Neutrophil (primary cell): ENCODE data around the gene PET100.
A peak's percentile ranks its signal among the peaks of the same experiment; 100 is the strongest.

Source experiments
- H3K27ac ChIP-seq: fragments of 200-600 bp; sonication (generic); 2 replicates; pipeline ENCODE4 v1.5.1; 2016; ENCODE audit warnings: mild to moderate bottlenecking, moderate library complexity
- H3K27me3 ChIP-seq: fragments of 200-600 bp; sonication (generic); 2 replicates; pipeline ENCODE4 v1.6.0; 2016; ENCODE audit warnings: mild to moderate bottlenecking
- H3K36me3 ChIP-seq: fragments of 200-600 bp; sonication (generic); 2 replicates; pipeline ENCODE4 v1.5.1; 2017
- H3K4me1 ChIP-seq, 2 experiments: fragments of 200-600 bp in 1 of 2; sonication (generic) in 1 of 2; 1 replicate in 1 of 2; 2 replicates in 1 of 2; pipeline versions ENCODE4 v1.5.1 to v1.6.1; 2013 to 2016; ENCODE audit warnings: low read depth in 1 of 2, low read length in 1 of 2, mild to moderate bottlenecking in 1 of 2, moderate library complexity in 1 of 2; ENCODE audit not compliant: control insufficient read depth in 1 of 2, insufficient read depth in 1 of 2
- H3K4me3 ChIP-seq, 2 experiments: fragments of 200-600 bp in 1 of 2; sonication (generic) in 1 of 2; 1 replicate in 1 of 2; 2 replicates in 1 of 2; pipeline ENCODE4 v1.5.1; 2013 to 2016; ENCODE audit warnings: low read depth in 1 of 2, low read length in 1 of 2, mild to moderate bottlenecking in 1 of 2, moderate library complexity in 1 of 2
- H3K9me3 ChIP-seq: fragments of 200-600 bp; sonication (generic); 2 replicates; pipeline ENCODE4 v1.5.1; 2016
- CTCF ChIP-seq: fragments of 200-600 bp; sonication (generic); IDR thresholded peaks from 2 replicates; pipeline ENCODE4 v1.5.1; 2016; ENCODE audit warnings: antibody characterized with exemption

The PET100 gene

GRCh38 chr19:7668842-7669241 is 39.2 kb downstream of the PET100 start, which contains the start of gene RETN:
Gene RETN (plus strand): TSS chr19:7669049. CDS start chr19:7669327, 278 bp downstream.
- Histone ChIP-seq H3K27me3 (no peaks in the 10 kb centered on the region), H3K4me1 (peaks cover 50 to 63% of the 10 kb centered on the region in 2 experiments), H3K9me3 (no peaks in the 10 kb centered on the region), H3K4me3 (peak within 1 kb of the TSS; percentile 63 to 67), H3K27ac (peak within 1 kb of the TSS; percentile 75), H3K36me3 (no peaks in the 10 kb centered on the region)
- TF ChIP-seq CTCF = no peak

- Histone ChIP-seq H3K9me3 (no peaks in the 10 kb centered on the region), H3K4me1 (peaks cover 58 to 71% of the 10 kb centered on the region in 2 experiments), H3K4me3 (peak overlapping the region; percentile 63 to 67), H3K27me3 (no peaks in the 10 kb centered on the region), H3K27ac (peak overlapping the region; percentile 75), H3K36me3 (no peaks in the 10 kb centered on the region)
- no peak for TF ChIP-seq CTCF
These were observed 40.0 kb downstream of the PET100 start for GRCh38 chr19:7669641-7670040.

- no peaks in the 10 kb centered on the region for H3K27me3 ChIP-seq
- no peaks in the 10 kb centered on the region for H3K36me3 ChIP-seq
- peaks cover 65 to 73% of the 10 kb centered on the region in 2 experiments for H3K4me1 ChIP-seq
- H3K4me3 ChIP-seq = peak overlapping the region; percentile 63 to 67
- H3K27ac ChIP-seq = peak overlapping the region; percentile 75
- no peaks in the 10 kb centered on the region for H3K9me3 ChIP-seq
- no peak for TF ChIP-seq CTCF
These were observed 40.7 kb downstream of the PET100 start for GRCh38 chr19:7670150-7670783.

- Histone ChIP-seq H3K9me3 (no peaks in the 10 kb centered on the region), H3K4me1 (peaks cover 70 to 74% of the 10 kb centered on the region in 2 experiments), H3K27me3 (no peaks in the 10 kb centered on the region), H3K36me3 (no peaks in the 10 kb centered on the region), H3K4me3 (peak overlapping the region; percentile 63 to 67), H3K27ac (peak overlapping the region; percentile 75)
- TF ChIP-seq CTCF = no peak
These were observed 41.2 kb downstream of the PET100 start for GRCh38 chr19:7670790-7671189.

GRCh38 chr19:7672522-7672921 is 42.9 kb downstream of the PET100 start:
- Histone ChIP-seq H3K9me3 (no peaks in the 10 kb centered on the region), H3K36me3 (no peaks in the 10 kb centered on the region), H3K4me1 (peaks cover 87 to 91% of the 10 kb centered on the region in 2 experiments), H3K4me3 (no peak overlapping the region), H3K27me3 (no peaks in the 10 kb centered on the region), H3K27ac (peak overlapping the region; percentile 96)
- TF ChIP-seq CTCF = no peak
